Trophoblast cell (in vitro differentiated cells and primary cell): ENCODE data around the gene CARF.
"Not testable (repeated sequence)": the region's sequence is repeated elsewhere in the genome, so short reads cannot be mapped to it uniquely, and the experiment has no call there.

ENCODE experiments used
- DNase-seq, 2 donors: peaks; one replicate each; pipeline ENCODE4 v3.0.0-alpha.2; 2016
- H2AFZ ChIP-seq: 2 replicates; pipeline ENCODE4 v1.6.1; 2013; ENCODE audit warnings: low read length, moderate library complexity, mild to moderate bottlenecking; ENCODE audit not compliant: insufficient read depth, poor library complexity
- H2AK5ac ChIP-seq: 2 replicates; pipeline ENCODE4 v1.6.1; 2013; ENCODE audit warnings: mild to moderate bottlenecking, low read length
- H2BK120ac ChIP-seq: 2 replicates; pipeline ENCODE4 v1.6.1; 2013; ENCODE audit warnings: low read length, mild to moderate bottlenecking, moderate library complexity; ENCODE audit not compliant: insufficient read depth, poor library complexity
- H2BK12ac ChIP-seq: 2 replicates; pipeline ENCODE4 v1.6.1; 2013; ENCODE audit warnings: mild to moderate bottlenecking, low read length, moderate library complexity
- H2BK5ac ChIP-seq: 2 replicates; pipeline ENCODE4 v1.6.1; 2013; ENCODE audit warnings: low read length, low read depth, moderate library complexity, mild to moderate bottlenecking; ENCODE audit not compliant: poor library complexity
- H3K14ac ChIP-seq: 2 replicates; pipeline ENCODE4 v1.6.1; 2013; ENCODE audit warnings: mild to moderate bottlenecking, low read length
- H3K18ac ChIP-seq: 2 replicates; pipeline ENCODE4 v1.6.1; 2013; ENCODE audit warnings: mild to moderate bottlenecking, low read length
- H3K23ac ChIP-seq: 2 replicates; pipeline ENCODE4 v1.6.1; 2013; ENCODE audit warnings: low read length
- H3K27ac ChIP-seq: 2 replicates; pipeline ENCODE4 v1.5.1; 2013; ENCODE audit warnings: low read depth, mild to moderate bottlenecking, inconsistent platforms, low read length, moderate library complexity
- H3K27me3 ChIP-seq: 2 replicates; pipeline ENCODE4 v1.6.1; 2013; ENCODE audit warnings: inconsistent platforms, mild to moderate bottlenecking, low read length, moderate library complexity; ENCODE audit not compliant: insufficient read depth
- H3K36me3 ChIP-seq, 2 experiments: 1 replicate in 1 of 2; 2 replicates in 1 of 2; pipeline ENCODE4 v1.6.1; 2013; ENCODE audit warnings: low read length in 2 of 2, mild to moderate bottlenecking in 2 of 2, moderate library complexity in 1 of 2; ENCODE audit not compliant: insufficient read depth in 2 of 2, control insufficient read depth in 1 of 2
- H3K4ac ChIP-seq: 2 replicates; pipeline ENCODE4 v1.6.1; 2013; ENCODE audit warnings: low read depth, mild to moderate bottlenecking, low read length, moderate library complexity
- H3K4me1 ChIP-seq, 2 experiments: 1 replicate in 1 of 2; 2 replicates in 1 of 2; pipeline ENCODE4 v1.6.1; 2013; ENCODE audit warnings: low read length in 2 of 2, mild to moderate bottlenecking in 2 of 2, moderate library complexity in 1 of 2; ENCODE audit not compliant: insufficient read depth in 2 of 2, control insufficient read depth in 1 of 2
- H3K4me2 ChIP-seq: 2 replicates; pipeline ENCODE4 v1.6.1; 2013; ENCODE audit warnings: inconsistent platforms, mild to moderate bottlenecking, low read length, moderate library complexity
- H3K4me3 ChIP-seq: 2 replicates; pipeline ENCODE4 v1.5.1; 2013; ENCODE audit warnings: mild to moderate bottlenecking, low read depth, low read length, inconsistent platforms
- H3K79me1 ChIP-seq: one replicate; pipeline ENCODE4 v1.6.1; 2013; ENCODE audit warnings: low read length
- H3K79me2 ChIP-seq: 2 replicates; pipeline ENCODE4 v1.6.1; 2013; ENCODE audit warnings: low read length, mild to moderate bottlenecking; ENCODE audit not compliant: control insufficient read depth, insufficient read depth, poor library complexity
- H3K9ac ChIP-seq: 2 replicates; pipeline ENCODE4 v1.6.1; 2013; ENCODE audit warnings: mild to moderate bottlenecking, low read length
- H3K9me3 ChIP-seq: 2 replicates; pipeline ENCODE4 v1.6.1; 2013; ENCODE audit warnings: low read depth, mild to moderate bottlenecking, control low read depth, inconsistent platforms, low read length; ENCODE audit not compliant: insufficient read depth
- H4K12ac ChIP-seq: 2 replicates; pipeline ENCODE4 v1.6.1; 2013; ENCODE audit warnings: low read depth, mild to moderate bottlenecking, low read length, moderate library complexity
- H4K8ac ChIP-seq: 2 replicates; pipeline ENCODE4 v1.6.1; 2013; ENCODE audit warnings: low read depth, mild to moderate bottlenecking, low read length, moderate library complexity
- H4K91ac ChIP-seq: one replicate; pipeline ENCODE4 v1.6.1; 2013; ENCODE audit warnings: low read depth, mild to moderate bottlenecking, low read length, moderate library complexity
- WGBS: extraction: QIAGEN DNeasy Blood & Tissue Kit; methylation state at CpG from one replicate; pipeline ENCODE4 v1.1.7; 2013; ENCODE audit warnings: missing lambda C conversion rate; ENCODE audit not compliant: insufficient read length, insufficient coverage; ENCODE audit errors: extremely low coverage; 5-methylcytosine and 5-hydroxymethylcytosine counted together

Gene CARF

GRCh38 chr2:202982779-202983491 lies 70.9 kb downstream of the CARF start:
- no peak overlapping the region for H3K4ac ChIP-seq
- H3K4me2 ChIP-seq = no peak overlapping the region

GRCh38 chr2:202989749-202990148 lies 77.7 kb downstream of the CARF start:
- no peak overlapping the region for H3K4me2 ChIP-seq
- no peak overlapping the region for H2AK5ac ChIP-seq
- H2BK5ac ChIP-seq = no peak overlapping the region
- peaks cover 2% of the 10 kb centered on the region for H3K9me3 ChIP-seq
- no peak overlapping the region for H3K9ac ChIP-seq
- H3K79me1 ChIP-seq = no peaks in the 10 kb centered on the region
- no peak overlapping the region for H2BK12ac ChIP-seq
- no peak overlapping the region for H4K8ac ChIP-seq
- no peaks in the 10 kb centered on the region for H3K27me3 ChIP-seq
- no peaks in the 10 kb centered on the region for H3K4me1 ChIP-seq
- no peak overlapping the region for H2BK120ac ChIP-seq
- H3K14ac ChIP-seq = no peak overlapping the region
- no peak overlapping the region for H3K4ac ChIP-seq
- H3K18ac ChIP-seq = no peak overlapping the region
- H4K12ac ChIP-seq = no peak overlapping the region
- H3K36me3 ChIP-seq = no peaks in the 10 kb centered on the region
- no peak overlapping the region for H2AFZ ChIP-seq
- WGBS = no CpG with 5 or more reads among the region's 1 CpG
- no peak overlapping the region for H4K91ac ChIP-seq
- no peaks in the 10 kb centered on the region for H3K79me2 ChIP-seq
- H3K4me3 ChIP-seq = no peak overlapping the region
- no peak overlapping the region for H3K23ac ChIP-seq
- no peak overlapping the region for H3K27ac ChIP-seq
- DNase-seq = no peak

More at GRCh38 chr2:202982779-202983491, 70.9 kb downstream of the CARF start:
- H3K4me3 ChIP-seq = no peak overlapping the region
- H2BK120ac ChIP-seq = no peak overlapping the region
- H3K36me3 ChIP-seq = no peaks in the 10 kb centered on the region
- H3K27ac ChIP-seq = no peak overlapping the region
- no peak overlapping the region for H3K18ac ChIP-seq
- H3K79me1 ChIP-seq = no peaks in the 10 kb centered on the region
- H2AFZ ChIP-seq = no peak overlapping the region
- H3K23ac ChIP-seq = no peak overlapping the region
- no CpG with 5 or more reads among the region's 3 CpGs for WGBS
- no peak overlapping the region for H2BK5ac ChIP-seq
- H2AK5ac ChIP-seq = no peak overlapping the region
- peaks cover 2% of the 10 kb centered on the region for H3K9me3 ChIP-seq
- H4K8ac ChIP-seq = no peak overlapping the region
- H3K14ac ChIP-seq = no peak overlapping the region
- H2BK12ac ChIP-seq = no peak overlapping the region
- H3K27me3 ChIP-seq = no peaks in the 10 kb centered on the region
- DNase-seq = no peak
- no peak overlapping the region for H3K9ac ChIP-seq
- no peak overlapping the region for H4K12ac ChIP-seq
- H4K91ac ChIP-seq = no peak overlapping the region
- no peaks in the 10 kb centered on the region for H3K4me1 ChIP-seq
- no peaks in the 10 kb centered on the region for H3K79me2 ChIP-seq

GRCh38 chr2:202990501-202990900 lies 78.4 kb downstream of the CARF start:
- no peak overlapping the region for H3K4me2 ChIP-seq
- H3K9ac ChIP-seq = no peak overlapping the region
- no peaks in the 10 kb centered on the region for H3K36me3 ChIP-seq
- no peak overlapping the region for H4K91ac ChIP-seq
- no peaks in the 10 kb centered on the region for H3K79me1 ChIP-seq
- WGBS = no CpG with 5 or more reads among the region's 3 CpGs
- no peaks in the 10 kb centered on the region for H3K4me1 ChIP-seq
- H2BK5ac ChIP-seq = no peak overlapping the region
- no peak overlapping the region for H2AFZ ChIP-seq
- H3K9me3 ChIP-seq = peaks cover 2% of the 10 kb centered on the region
- no peaks in the 10 kb centered on the region for H3K27me3 ChIP-seq
- no peak overlapping the region for H2BK120ac ChIP-seq
- no peak overlapping the region for H3K4me3 ChIP-seq
- H3K18ac ChIP-seq = no peak overlapping the region
- no peak overlapping the region for H2BK12ac ChIP-seq
- H2AK5ac ChIP-seq = no peak overlapping the region
- no peaks in the 10 kb centered on the region for H3K79me2 ChIP-seq
- H4K12ac ChIP-seq = no peak overlapping the region
- no peak overlapping the region for H4K8ac ChIP-seq
- DNase-seq = no peak
- H3K23ac ChIP-seq = no peak overlapping the region
- no peak overlapping the region for H3K4ac ChIP-seq
- no peak overlapping the region for H3K27ac ChIP-seq
- H3K14ac ChIP-seq = no peak overlapping the region

- no CpG with 5 or more reads among the region's 3 CpGs for WGBS
- H3K18ac ChIP-seq, H3K9ac ChIP-seq, H2BK5ac ChIP-seq, H3K23ac ChIP-seq, H4K91ac ChIP-seq, H3K79me2 ChIP-seq, H3K4me3 ChIP-seq, H2AK5ac ChIP-seq, H3K27me3 ChIP-seq, H4K8ac ChIP-seq, H3K4me2 ChIP-seq, H2BK120ac ChIP-seq, H3K9me3 ChIP-seq, H3K36me3 ChIP-seq, H3K4ac ChIP-seq, H2BK12ac ChIP-seq, H4K12ac ChIP-seq, H2AFZ ChIP-seq, DNase-seq, H3K14ac ChIP-seq, H3K27ac ChIP-seq, H3K79me1 ChIP-seq, H3K4me1 ChIP-seq: not testable (repeated sequence)
These were observed 85.0 kb downstream of the CARF start for GRCh38 chr2:202997113-202997512.
